ENCODE measurements around the gene TRAF3IP3.

The TRAF3IP3 gene

GRCh38 chr1:209797978-209798639 lies 42.3 kb downstream of the TRAF3IP3 start:
- DNase-seq, result no peak

- DNase-seq, result no peak
Measured at GRCh38 chr1:209800984-209801834, 45.4 kb downstream of the TRAF3IP3 start.

- DNase-seq, result no peak
Measured at GRCh38 chr1:209802117-209802779, 46.4 kb downstream of the TRAF3IP3 start.

GRCh38 chr1:209802780-209803152 lies 46.9 kb downstream of the TRAF3IP3 start:
- no peak for DNase-seq

- no peak for DNase-seq
Measured at GRCh38 chr1:209803568-209803967, 47.7 kb downstream of the TRAF3IP3 start.

- no peak for DNase-seq
Measured at GRCh38 chr1:209805341-209805781, 49.5 kb downstream of the TRAF3IP3 start.

GRCh38 chr1:209805875-209806760 lies 50.3 kb downstream of the TRAF3IP3 start, which contains the start of gene IRF6:
Gene IRF6 (minus strand): TSS chr1:209806142. CDS start chr1:209801413, 4,729 bp downstream.
- peak in 7 of 51 donors; percentile 4 to 37 (median 20) for DNase-seq

- no peak for DNase-seq
Measured at GRCh38 chr1:209807509-209807908, 51.7 kb downstream of the TRAF3IP3 start.

- no peak for DNase-seq
Measured at GRCh38 chr1:209808059-209808581, 52.3 kb downstream of the TRAF3IP3 start.

- DNase-seq, result no peak
Measured at GRCh38 chr1:209809611-209810010, 53.8 kb downstream of the TRAF3IP3 start.

- DNase-seq, result no peak
Measured at GRCh38 chr1:209810783-209811182, 54.9 kb downstream of the TRAF3IP3 start.

GRCh38 chr1:209813902-209814301 lies 58.0 kb downstream of the TRAF3IP3 start:
- no peak for DNase-seq

GRCh38 chr1:209815490-209815889 lies 59.6 kb downstream of the TRAF3IP3 start:
- no peak for DNase-seq

GRCh38 chr1:209815931-209816341 lies 60.1 kb downstream of the TRAF3IP3 start:
- no peak for DNase-seq

GRCh38 chr1:209816923-209817322 lies 61.1 kb downstream of the TRAF3IP3 start:
- no peak for DNase-seq

GRCh38 chr1:209817691-209818090 lies 61.8 kb downstream of the TRAF3IP3 start:
- no peak for DNase-seq

GRCh38 chr1:209819058-209819457 lies 63.2 kb downstream of the TRAF3IP3 start:
- no peak for DNase-seq

- DNase-seq, result no peak
Measured at GRCh38 chr1:209820986-209821385, 65.1 kb downstream of the TRAF3IP3 start.

GRCh38 chr1:209822706-209823105 lies 66.9 kb downstream of the TRAF3IP3 start:
- no peak for DNase-seq

- DNase-seq, result peak in 1 of 51 donors; percentile 37
Measured at GRCh38 chr1:209823143-209824041, 67.5 kb downstream of the TRAF3IP3 start.

Data from hypothalamus (tissue), 51 donors.